GM23338 (cell line): ENCODE data around the gene DPP10.

Experiments used
- CREB1 ChIP-seq: fragments of 250-450 bp; sonication (Bioruptor Pico); IDR thresholded peaks from 2 replicates; pipeline ENCODE4 v1.5.0; 2020; ENCODE audit warnings: low read depth, mild to moderate bottlenecking, moderate library complexity
- EZH2 ChIP-seq: fragments of 200-600 bp; sonication (generic); IDR thresholded peaks from one replicate; pipeline ENCODE4 v1.8.0; 2017; ENCODE audit warnings: antibody characterized with exemption, mild to moderate bottlenecking, low read depth; ENCODE audit not compliant: unreplicated experiment
- EZH2phosphoT487 ChIP-seq: fragments of 200-600 bp; sonication (generic); IDR thresholded peaks from one replicate; pipeline ENCODE4 v1.8.1; 2018; ENCODE audit warnings: antibody characterized with exemption; ENCODE audit not compliant: unreplicated experiment
- JUNB ChIP-seq: IDR thresholded peaks from one replicate; pipeline ENCODE4 v1.6.1; 2016; ENCODE audit warnings: antibody characterized with exemption; ENCODE audit not compliant: unreplicated experiment
- NANOG ChIP-seq: IDR thresholded peaks from 2 replicates; pipeline ENCODE4 v1.6.1; 2016; ENCODE audit warnings: antibody characterized with exemption, borderline replicate concordance
- POLR2AphosphoS5 ChIP-seq: IDR thresholded peaks from 2 replicates; pipeline ENCODE4 v1.6.1; 2016; ENCODE audit warnings: antibody characterized with exemption, low read depth
- STAT1 ChIP-seq: IDR thresholded peaks from one replicate; pipeline ENCODE4 v1.6.1; 2016; ENCODE audit warnings: antibody characterized with exemption; ENCODE audit not compliant: unreplicated experiment
- ZNF114 ChIP-seq: fragments of 250-450 bp; sonication (Bioruptor Pico); IDR thresholded peaks from 2 replicates; pipeline ENCODE4 v1.5.0; 2020; ENCODE audit warnings: mild to moderate bottlenecking, moderate library complexity
- TF ChIP-seq, protein P1 (sequence below), 2 experiments: fragments of 200-600 bp in 1 of 2; sonication (generic) in 1 of 2; conservative IDR thresholded peaks; 2 replicates each; pipeline versions ENCODE4 v1.5.1 to v1.6.1; 2016 to 2017; ENCODE audit warnings: antibody characterized with exemption in 2 of 2, low read depth in 2 of 2, mild to moderate bottlenecking in 2 of 2, moderate library complexity in 1 of 2
- TF ChIP-seq, protein P2 (sequence below): IDR thresholded peaks from one replicate; pipeline ENCODE4 v1.6.1; 2018; ENCODE audit warnings: antibody characterized with exemption; ENCODE audit not compliant: unreplicated experiment
- TF ChIP-seq, protein P3 (sequence below): IDR thresholded peaks from 2 replicates; pipeline ENCODE4 v1.6.1; 2016; ENCODE audit warnings: antibody characterized with exemption
- TF ChIP-seq, protein P4 (sequence below): fragments of 250-450 bp; sonication (Bioruptor Pico); IDR thresholded peaks from 2 replicates; pipeline ENCODE4 v1.5.0; 2020; ENCODE audit warnings: mild to moderate bottlenecking, moderate library complexity

DNA sequence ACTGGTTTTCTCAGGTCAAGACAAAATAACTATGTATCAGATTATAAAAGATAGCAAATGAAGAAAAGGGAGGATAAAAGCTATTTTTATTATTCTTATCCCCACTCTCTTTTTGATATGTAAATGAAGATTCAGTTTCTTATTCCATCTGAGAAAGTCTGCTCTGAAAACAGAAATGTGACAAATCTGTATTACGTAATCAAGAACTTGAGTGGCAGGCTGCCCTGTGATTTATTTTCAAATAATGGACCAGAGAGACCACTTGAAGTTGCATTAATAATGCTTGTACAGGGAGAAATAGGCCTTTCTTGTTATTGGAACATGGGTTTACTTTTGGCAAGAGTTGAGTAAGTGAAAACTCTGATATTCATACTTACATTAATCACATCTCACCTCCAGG lies 727.4 kb downstream of the DPP10 start:
- TF ChIP-seq POLR2AphosphoS5 (no peak), EZH2 (no peak), CREB1 (no peak), NANOG (no peak), JUNB (no peak), EZH2phosphoT487 (no peak), STAT1 (no peak), ZNF114 (no peak)
- TF ChIP-seq, protein P1, sequence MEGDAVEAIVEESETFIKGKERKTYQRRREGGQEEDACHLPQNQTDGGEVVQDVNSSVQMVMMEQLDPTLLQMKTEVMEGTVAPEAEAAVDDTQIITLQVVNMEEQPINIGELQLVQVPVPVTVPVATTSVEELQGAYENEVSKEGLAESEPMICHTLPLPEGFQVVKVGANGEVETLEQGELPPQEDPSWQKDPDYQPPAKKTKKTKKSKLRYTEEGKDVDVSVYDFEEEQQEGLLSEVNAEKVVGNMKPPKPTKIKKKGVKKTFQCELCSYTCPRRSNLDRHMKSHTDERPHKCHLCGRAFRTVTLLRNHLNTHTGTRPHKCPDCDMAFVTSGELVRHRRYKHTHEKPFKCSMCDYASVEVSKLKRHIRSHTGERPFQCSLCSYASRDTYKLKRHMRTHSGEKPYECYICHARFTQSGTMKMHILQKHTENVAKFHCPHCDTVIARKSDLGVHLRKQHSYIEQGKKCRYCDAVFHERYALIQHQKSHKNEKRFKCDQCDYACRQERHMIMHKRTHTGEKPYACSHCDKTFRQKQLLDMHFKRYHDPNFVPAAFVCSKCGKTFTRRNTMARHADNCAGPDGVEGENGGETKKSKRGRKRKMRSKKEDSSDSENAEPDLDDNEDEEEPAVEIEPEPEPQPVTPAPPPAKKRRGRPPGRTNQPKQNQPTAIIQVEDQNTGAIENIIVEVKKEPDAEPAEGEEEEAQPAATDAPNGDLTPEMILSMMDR (conservative IDR thresholded peaks at IDR 0.05; ENCODE audit: low read depth in 2 of 2), result no peak
- TF ChIP-seq, protein P2, sequence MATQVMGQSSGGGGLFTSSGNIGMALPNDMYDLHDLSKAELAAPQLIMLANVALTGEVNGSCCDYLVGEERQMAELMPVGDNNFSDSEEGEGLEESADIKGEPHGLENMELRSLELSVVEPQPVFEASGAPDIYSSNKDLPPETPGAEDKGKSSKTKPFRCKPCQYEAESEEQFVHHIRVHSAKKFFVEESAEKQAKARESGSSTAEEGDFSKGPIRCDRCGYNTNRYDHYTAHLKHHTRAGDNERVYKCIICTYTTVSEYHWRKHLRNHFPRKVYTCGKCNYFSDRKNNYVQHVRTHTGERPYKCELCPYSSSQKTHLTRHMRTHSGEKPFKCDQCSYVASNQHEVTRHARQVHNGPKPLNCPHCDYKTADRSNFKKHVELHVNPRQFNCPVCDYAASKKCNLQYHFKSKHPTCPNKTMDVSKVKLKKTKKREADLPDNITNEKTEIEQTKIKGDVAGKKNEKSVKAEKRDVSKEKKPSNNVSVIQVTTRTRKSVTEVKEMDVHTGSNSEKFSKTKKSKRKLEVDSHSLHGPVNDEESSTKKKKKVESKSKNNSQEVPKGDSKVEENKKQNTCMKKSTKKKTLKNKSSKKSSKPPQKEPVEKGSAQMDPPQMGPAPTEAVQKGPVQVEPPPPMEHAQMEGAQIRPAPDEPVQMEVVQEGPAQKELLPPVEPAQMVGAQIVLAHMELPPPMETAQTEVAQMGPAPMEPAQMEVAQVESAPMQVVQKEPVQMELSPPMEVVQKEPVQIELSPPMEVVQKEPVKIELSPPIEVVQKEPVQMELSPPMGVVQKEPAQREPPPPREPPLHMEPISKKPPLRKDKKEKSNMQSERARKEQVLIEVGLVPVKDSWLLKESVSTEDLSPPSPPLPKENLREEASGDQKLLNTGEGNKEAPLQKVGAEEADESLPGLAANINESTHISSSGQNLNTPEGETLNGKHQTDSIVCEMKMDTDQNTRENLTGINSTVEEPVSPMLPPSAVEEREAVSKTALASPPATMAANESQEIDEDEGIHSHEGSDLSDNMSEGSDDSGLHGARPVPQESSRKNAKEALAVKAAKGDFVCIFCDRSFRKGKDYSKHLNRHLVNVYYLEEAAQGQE, result no peak
- TF ChIP-seq, protein P3, sequence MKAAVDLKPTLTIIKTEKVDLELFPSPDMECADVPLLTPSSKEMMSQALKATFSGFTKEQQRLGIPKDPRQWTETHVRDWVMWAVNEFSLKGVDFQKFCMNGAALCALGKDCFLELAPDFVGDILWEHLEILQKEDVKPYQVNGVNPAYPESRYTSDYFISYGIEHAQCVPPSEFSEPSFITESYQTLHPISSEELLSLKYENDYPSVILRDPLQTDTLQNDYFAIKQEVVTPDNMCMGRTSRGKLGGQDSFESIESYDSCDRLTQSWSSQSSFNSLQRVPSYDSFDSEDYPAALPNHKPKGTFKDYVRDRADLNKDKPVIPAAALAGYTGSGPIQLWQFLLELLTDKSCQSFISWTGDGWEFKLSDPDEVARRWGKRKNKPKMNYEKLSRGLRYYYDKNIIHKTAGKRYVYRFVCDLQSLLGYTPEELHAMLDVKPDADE, result no peak
- TF ChIP-seq, protein P4, sequence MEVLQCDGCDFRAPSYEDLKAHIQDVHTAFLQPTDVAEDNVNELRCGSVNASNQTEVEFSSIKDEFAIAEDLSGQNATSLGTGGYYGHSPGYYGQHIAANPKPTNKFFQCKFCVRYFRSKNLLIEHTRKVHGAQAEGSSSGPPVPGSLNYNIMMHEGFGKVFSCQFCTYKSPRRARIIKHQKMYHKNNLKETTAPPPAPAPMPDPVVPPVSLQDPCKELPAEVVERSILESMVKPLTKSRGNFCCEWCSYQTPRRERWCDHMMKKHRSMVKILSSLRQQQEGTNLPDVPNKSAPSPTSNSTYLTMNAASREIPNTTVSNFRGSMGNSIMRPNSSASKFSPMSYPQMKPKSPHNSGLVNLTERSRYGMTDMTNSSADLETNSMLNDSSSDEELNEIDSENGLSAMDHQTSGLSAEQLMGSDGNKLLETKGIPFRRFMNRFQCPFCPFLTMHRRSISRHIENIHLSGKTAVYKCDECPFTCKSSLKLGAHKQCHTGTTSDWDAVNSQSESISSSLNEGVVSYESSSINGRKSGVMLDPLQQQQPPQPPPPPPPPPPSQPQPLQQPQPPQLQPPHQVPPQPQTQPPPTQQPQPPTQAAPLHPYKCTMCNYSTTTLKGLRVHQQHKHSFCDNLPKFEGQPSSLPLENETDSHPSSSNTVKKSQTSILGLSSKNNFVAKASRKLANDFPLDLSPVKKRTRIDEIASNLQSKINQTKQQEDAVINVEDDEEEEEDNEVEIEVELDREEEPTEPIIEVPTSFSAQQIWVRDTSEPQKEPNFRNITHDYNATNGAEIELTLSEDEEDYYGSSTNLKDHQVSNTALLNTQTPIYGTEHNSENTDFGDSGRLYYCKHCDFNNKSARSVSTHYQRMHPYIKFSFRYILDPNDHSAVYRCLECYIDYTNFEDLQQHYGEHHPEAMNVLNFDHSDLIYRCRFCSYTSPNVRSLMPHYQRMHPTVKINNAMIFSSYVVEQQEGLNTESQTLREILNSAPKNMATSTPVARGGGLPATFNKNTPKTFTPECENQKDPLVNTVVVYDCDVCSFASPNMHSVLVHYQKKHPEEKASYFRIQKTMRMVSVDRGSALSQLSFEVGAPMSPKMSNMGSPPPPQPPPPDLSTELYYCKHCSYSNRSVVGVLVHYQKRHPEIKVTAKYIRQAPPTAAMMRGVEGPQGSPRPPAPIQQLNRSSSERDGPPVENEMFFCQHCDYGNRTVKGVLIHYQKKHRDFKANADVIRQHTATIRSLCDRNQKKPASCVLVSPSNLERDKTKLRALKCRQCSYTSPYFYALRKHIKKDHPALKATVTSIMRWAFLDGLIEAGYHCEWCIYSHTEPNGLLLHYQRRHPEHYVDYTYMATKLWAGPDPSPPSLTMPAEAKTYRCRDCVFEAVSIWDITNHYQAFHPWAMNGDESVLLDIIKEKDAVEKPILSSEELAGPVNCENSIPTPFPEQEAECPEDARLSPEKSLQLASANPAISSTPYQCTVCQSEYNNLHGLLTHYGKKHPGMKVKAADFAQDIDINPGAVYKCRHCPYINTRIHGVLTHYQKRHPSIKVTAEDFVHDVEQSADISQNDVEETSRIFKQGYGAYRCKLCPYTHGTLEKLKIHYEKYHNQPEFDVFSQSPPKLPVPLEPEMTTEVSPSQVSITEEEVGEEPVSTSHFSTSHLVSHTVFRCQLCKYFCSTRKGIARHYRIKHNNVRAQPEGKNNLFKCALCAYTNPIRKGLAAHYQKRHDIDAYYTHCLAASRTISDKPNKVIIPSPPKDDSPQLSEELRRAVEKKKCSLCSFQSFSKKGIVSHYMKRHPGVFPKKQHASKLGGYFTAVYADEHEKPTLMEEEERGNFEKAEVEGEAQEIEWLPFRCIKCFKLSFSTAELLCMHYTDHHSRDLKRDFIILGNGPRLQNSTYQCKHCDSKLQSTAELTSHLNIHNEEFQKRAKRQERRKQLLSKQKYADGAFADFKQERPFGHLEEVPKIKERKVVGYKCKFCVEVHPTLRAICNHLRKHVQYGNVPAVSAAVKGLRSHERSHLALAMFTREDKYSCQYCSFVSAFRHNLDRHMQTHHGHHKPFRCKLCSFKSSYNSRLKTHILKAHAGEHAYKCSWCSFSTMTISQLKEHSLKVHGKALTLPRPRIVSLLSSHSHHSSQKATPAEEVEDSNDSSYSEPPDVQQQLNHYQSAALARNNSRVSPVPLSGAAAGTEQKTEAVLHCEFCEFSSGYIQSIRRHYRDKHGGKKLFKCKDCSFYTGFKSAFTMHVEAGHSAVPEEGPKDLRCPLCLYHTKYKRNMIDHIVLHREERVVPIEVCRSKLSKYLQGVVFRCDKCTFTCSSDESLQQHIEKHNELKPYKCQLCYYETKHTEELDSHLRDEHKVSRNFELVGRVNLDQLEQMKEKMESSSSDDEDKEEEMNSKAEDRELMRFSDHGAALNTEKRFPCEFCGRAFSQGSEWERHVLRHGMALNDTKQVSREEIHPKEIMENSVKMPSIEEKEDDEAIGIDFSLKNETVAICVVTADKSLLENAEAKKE (CRISPR knock-in tag), result no peak
